GM12878 (cell line): ENCODE data around the gene VAC14. TPM values are rescaled to one million over a fixed set of nuclear protein-coding genes. Genes with fewer than 3 reads are reported as not detected.

ENCODE experiments used
- ATAC-seq: fragments of 200-7000 bp; cut with Tn5 transposase; 3 replicates; pipeline ENCODE4 v1.9.1; 2020; ENCODE audit warnings: mild to moderate bottlenecking, moderate library complexity
- BruUV-seq: library from RNA; stranded (reverse); fragments of 400-500 nt; replicated peaks from 2 replicates; lab custom pipeline; 2021; lab: Mats Ljungman, UMichigan
- CTCF ChIA-PET: fragments of 300-600 bp; sonication (Branson Sonifier 250); formaldehyde crosslinking; extraction: SDS; loops from one replicate; lab custom pipeline; 2021; ENCODE audit warnings: inconsistent platforms; lab: Yijun Ruan, JAX
- POLR2A ChIA-PET: fragments of 350-600 bp; formaldehyde crosslinking; extraction: SDS; loops from one replicate; lab custom pipeline; 2021; ENCODE audit warnings: inconsistent platforms; lab: Charles Lee
- RAD21 ChIA-PET: fragments of 300-600 bp; sonication (Branson Sonifier 250); formaldehyde crosslinking; loops from one replicate; lab custom pipeline; 2023; ENCODE audit warnings: antibody characterized with exemption; ENCODE audit not compliant: unreplicated experiment; lab: Charles Lee
- SMC1A ChIA-PET: fragments of 300-600 bp; sonication (Branson Sonifier 250); formaldehyde crosslinking; loops from one replicate; lab custom pipeline; 2023; ENCODE audit not compliant: unreplicated experiment, uncharacterized antibody; lab: Charles Lee
- DNase-seq: peaks from one replicate; pipeline ENCODE4 v3.0.0-alpha.2; 2011; ENCODE audit warnings: low read depth, low spot score
- FAIRE-seq: peaks from 3 replicates; lab custom pipeline; 2011; peaks lifted over from hg19 to GRCh38; lab: Jason Lieb, UNC
- H2AFZ ChIP-seq: 2 replicates; pipeline ENCODE4 v1.6.0; 2011; ENCODE audit warnings: low read depth, low read length, control low read depth; ENCODE audit not compliant: control insufficient read depth
- H3K27ac ChIP-seq: 2 replicates; pipeline ENCODE4 v1.5.1; 2011; ENCODE audit warnings: control low read depth; ENCODE audit not compliant: control insufficient read depth, insufficient read depth
- H3K27me3 ChIP-seq, 2 experiments: replicated peaks in 1 of 2; 2 replicates each; pipeline versions ENCODE4 v1.6.0 to v1.6.1; 2011; ENCODE audit warnings: low read length in 1 of 2; ENCODE audit not compliant: control insufficient read depth in 2 of 2, insufficient read depth in 2 of 2
- H3K36me3 ChIP-seq, 2 experiments: 2 replicates each; pipeline ENCODE4 v1.5.1; 2011; ENCODE audit warnings: low read length in 1 of 2; ENCODE audit not compliant: control insufficient read depth in 2 of 2, insufficient read depth in 2 of 2
- H3K4me1 ChIP-seq: 2 replicates; pipeline ENCODE4 v1.6.1; 2011; ENCODE audit warnings: mild to moderate bottlenecking, low read length, moderate library complexity, mixed read lengths; ENCODE audit not compliant: control insufficient read depth, insufficient read depth
- H3K4me2 ChIP-seq: 2 replicates; pipeline ENCODE4 v1.6.0; 2011; ENCODE audit warnings: control low read depth; ENCODE audit not compliant: control insufficient read depth, insufficient read depth
- H3K4me3 ChIP-seq: fragments of 200-600 bp; sonication (generic); 2 replicates; pipeline ENCODE4 v1.5.1; 2016
- H3K79me2 ChIP-seq: 2 replicates; pipeline ENCODE4 v1.6.0; 2011; ENCODE audit warnings: low read length; ENCODE audit not compliant: control insufficient read depth, insufficient read depth
- H3K9ac ChIP-seq: 2 replicates; pipeline ENCODE4 v1.8.0; 2011; ENCODE audit warnings: low read length, control low read depth, mixed read lengths; ENCODE audit not compliant: control insufficient read depth, insufficient read depth
- H3K9me3 ChIP-seq: replicated peaks from 3 replicates; pipeline ENCODE4 v1.5.1; 2011; ENCODE audit warnings: mild to moderate bottlenecking, low read length; ENCODE audit not compliant: control insufficient read depth, insufficient read depth
- H4K20me1 ChIP-seq: 2 replicates; pipeline ENCODE4 v1.6.0; 2011; ENCODE audit not compliant: control insufficient read depth, insufficient read depth
- ATF7 ChIP-seq: fragments of 450-650 bp; IDR thresholded peaks from 2 replicates; pipeline ENCODE4 v1.6.1; 2016; ENCODE audit warnings: low read depth, mild to moderate bottlenecking
- CHD2 ChIP-seq: IDR thresholded peaks from 2 replicates; pipeline ENCODE4 v1.6.1; 2011; ENCODE audit warnings: low read depth, low read length, improper control_type of control experiment, borderline replicate concordance
- CREM ChIP-seq: IDR thresholded peaks from 2 replicates; pipeline ENCODE4 v1.6.1; 2014; ENCODE audit warnings: antibody characterized with exemption, low read depth
- EGR1 ChIP-seq, 2 experiments: IDR thresholded peaks; 1 replicate in 1 of 2; 2 replicates in 1 of 2; pipeline ENCODE4 v1.6.1; 2011 to 2012; ENCODE audit warnings: low read depth in 2 of 2, low read length in 2 of 2, borderline replicate concordance in 1 of 2, mild to moderate bottlenecking in 1 of 2, moderate library complexity in 1 of 2
- GABPA ChIP-seq: IDR thresholded peaks from 2 replicates; pipeline ENCODE4 v1.6.1; 2014; ENCODE audit warnings: antibody characterized with exemption, low read depth, mild to moderate bottlenecking, inconsistent platforms
- MAX ChIP-seq: IDR thresholded peaks from 2 replicates; pipeline ENCODE4 v1.6.1; 2012; ENCODE audit warnings: low read depth, low read length, improper control_type of control experiment
- MEF2A ChIP-seq: IDR thresholded peaks from 2 replicates; pipeline ENCODE4 v1.6.1; 2011; ENCODE audit warnings: low read depth, mild to moderate bottlenecking, low read length, moderate library complexity; ENCODE audit not compliant: insufficient read depth
- MTA2 ChIP-seq: fragments of 450-650 bp; IDR thresholded peaks from 2 replicates; pipeline ENCODE4 v1.6.1; 2016; ENCODE audit warnings: low read depth, mild to moderate bottlenecking, moderate library complexity
- PBX3 ChIP-seq: IDR thresholded peaks from 2 replicates; pipeline ENCODE4 v1.6.1; 2011; ENCODE audit warnings: mild to moderate bottlenecking, low read depth, low read length, moderate library complexity; ENCODE audit not compliant: insufficient replicate concordance
- SIN3A ChIP-seq: IDR thresholded peaks from 2 replicates; pipeline ENCODE4 v1.6.1; 2012; ENCODE audit warnings: low read depth, low read length, improper control_type of control experiment
- SIX5 ChIP-seq: IDR thresholded peaks from 2 replicates; pipeline ENCODE4 v1.6.1; 2011; ENCODE audit warnings: mild to moderate bottlenecking, low read depth, low read length, moderate library complexity; ENCODE audit not compliant: severe bottlenecking
- STAT1 ChIP-seq: fragments of 450-650 bp; conservative IDR thresholded peaks from 2 replicates; pipeline ENCODE4 v1.6.1; 2014; ENCODE audit warnings: antibody characterized with exemption, mild to moderate bottlenecking
- TAF1 ChIP-seq: IDR thresholded peaks from 2 replicates; pipeline ENCODE4 v1.6.1; 2011; ENCODE audit warnings: mild to moderate bottlenecking, low read depth, low read length, borderline replicate concordance
- TARDBP ChIP-seq: IDR thresholded peaks from 2 replicates; pipeline ENCODE4 v1.6.1; 2016; ENCODE audit warnings: borderline replicate concordance
- TCF12 ChIP-seq: IDR thresholded peaks from 2 replicates; pipeline ENCODE4 v1.6.1; 2011; ENCODE audit warnings: low read depth, mild to moderate bottlenecking, low read length
- WGBS: methylation state at CpG from one replicate; pipeline ENCODE4 v1.1.6; 2016; ENCODE audit warnings: low lambda C conversion rate; ENCODE audit not compliant: insufficient replicate concordance, insufficient coverage; ENCODE audit errors: missing lambda C conversion rate; 5-methylcytosine and 5-hydroxymethylcytosine counted together
- in situ Hi-C: fragments of 300-500 bp; cut with MboI; formaldehyde crosslinking; loops from 9 replicates; pipeline ENCODE4 v1.14.3; 2018; ENCODE audit warnings: mixed read lengths
- intact Hi-C: fragments of 100-400 bp; cut with micrococcal nuclease; formaldehyde crosslinking; loops from one replicate; pipeline ENCODE4 v1.14.2; 2022; ENCODE audit not compliant: unreplicated experiment
- polyA plus RNA-seq, 11 experiments: library from polyadenylated mRNA; depleted of rRNA in 4 of 11; unstranded in 6 of 11; stranded (reverse) in 5 of 11; fragments of >200 nt; fragmentation: Nextera tagmentation in 4 of 11; fragmentation: Illumina TruSeq in 1 of 11; extraction: Ambion mirVana in 4 of 11; extraction: Trizol in 1 of 11; gene quantifications; 1 replicate in 1 of 11; 2 replicates in 10 of 11; pipeline versions ENCODE4 v1.2.1 to v1.2.3, GENCODE V29; 2011 to 2016; ENCODE audit warnings: inconsistent platforms in 2 of 11, missing spikeins in 2 of 11, low read depth in 1 of 11
- total RNA-seq, 4 experiments: library from RNA; depleted of rRNA in 3 of 4; stranded (reverse); fragments of >200 nt in 3 of 4; fragmentation: Illumina TruSeq in 1 of 4; extraction: Trizol in 1 of 4; gene quantifications; 2 replicates each; pipeline versions ENCODE4 v1.2.1 to v1.2.3, GENCODE V29; 2013 to 2021

Gene VAC14
- total and polyA plus RNA-seq, 10 of the 15 experiments (the other 5 are each of a cell fraction or from before 2014, with no cell fraction given), result 1.3 to 45.5 (median 25.5) TPM

GRCh38 chr16:70804734-70805169 is 3.8 kb upstream of the VAC14 start:
- H2AFZ ChIP-seq, result no peak overlapping the region
- H3K36me3 ChIP-seq, result no peaks in the 10 kb centered on the region
- CTCF ChIA-PET, result no interaction called here
- no peaks in the 10 kb centered on the region for H3K27me3 ChIP-seq
- H3K9ac ChIP-seq, result no peak overlapping the region
- no peak overlapping the region for H3K27ac ChIP-seq
- no peak overlapping the region for H3K4me2 ChIP-seq
- ATAC-seq, result no peak
- H3K9me3 ChIP-seq, result peaks cover 2% of the 10 kb centered on the region; the same call in 1 of the 3 replicates
- no peaks in the 10 kb centered on the region; the same call in 1 of the 2 replicates for H3K4me1 ChIP-seq
- no peak overlapping the region for H3K4me3 ChIP-seq
- no peak for DNase-seq
- RAD21 ChIA-PET, result no interaction called here
- intact Hi-C loops, result no loop called here
- SMC1A ChIA-PET, result interaction anchor here (1.0 kb wide), 1 partner anchor 507 kb away, joined by 4 read pairs; no protein-coding TSS in a partner anchor
- WGBS, result 18% methylated on average over 2 of the region's 2 CpGs
- POLR2A ChIA-PET, result no interaction called here
- in situ Hi-C loops, result no loop called here
- no TSS peak for BruUV-seq
- FAIRE-seq, result no peak
- peaks cover 12% of the 10 kb centered on the region for H3K79me2 ChIP-seq
- TF ChIP-seq CREM (no peak), MTA2 (no peak), TARDBP (no peak), SIN3A (no peak), MAX (no peak), ATF7 (no peak), GABPA (no peak), PBX3 (no peak), SIX5 (no peak), CHD2 (no peak), MEF2A (no peak), STAT1 (no peak), TCF12 (no peak), EGR1 (IDR thresholded peaks at IDR 0.05; ENCODE audit: borderline replicate concordance in 1 of 2, low read depth in 2 of 2, low read length in 2 of 2) (no peak), TAF1 (no peak)
- TF ChIP-seq, all 136 proteins: peak for 0
- no peaks in the 10 kb centered on the region for H4K20me1 ChIP-seq
